Measurements from ENCODE around the gene RFX8. TPM values are rescaled to one million over a fixed set of nuclear protein-coding genes. Genes with fewer than 3 reads are reported as not detected.

Gene RFX8
- total and polyA plus RNA-seq, 2 of the 4 experiments (the other 2 are of a cell fraction): 2.9 to 5.3 TPM

- dilution Hi-C loops (cut with HindIII; ENCODE audit: low sequenced_read_pairs, unreplicated experiment) (no loop called here), in situ Hi-C loops (cut with MboI; ENCODE audit: low sequenced_read_pairs) (no loop called here), intact Hi-C loops (cut with micrococcal nuclease) (loop anchor here (1.0 to 5.0 kb wide), 4 partner anchors 281 to 454 kb away; no protein-coding TSS in a partner anchor)
- no peak overlapping the region for H3K18ac ChIP-seq (ENCODE audit: low read depth, low read length)
- BruUV-seq (replicated peaks): no TSS peak
- H3K9me3 ChIP-seq (ENCODE audit: control insufficient read depth, insufficient read depth, low read length): no peaks in the 10 kb centered on the region
- H3K27ac ChIP-seq (ENCODE audit: insufficient read depth, low read length): no peak overlapping the region
- no peaks in the 10 kb centered on the region for H3K4me1 ChIP-seq (ENCODE audit: control insufficient read depth, insufficient read depth, low read length)
- no peak overlapping the region for H2AFZ ChIP-seq (replicated peaks; ENCODE audit: low read length, poor library complexity)
- 82% methylated on average over 5 of the region's 12 CpGs; no CpG with 5 or more reads in 1 of the 2 experiments for WGBS, 2 experiments (ENCODE audit: extremely low coverage in 2 of 2, insufficient read length in 1 of 2)
- H2BK15ac ChIP-seq (ENCODE audit: low read depth, low read length): no peak overlapping the region
- H3K36me3 ChIP-seq (ENCODE audit: control insufficient read depth, insufficient read depth, low read length): no peaks in the 10 kb centered on the region
- TF ChIP-seq POLR2A (IDR thresholded peaks at IDR 0.05; ENCODE audit: low read depth, low read length): no peak
- no peak for TF ChIP-seq MXI1 (IDR thresholded peaks at IDR 0.05; ENCODE audit: borderline replicate concordance, low read depth, low read length)
- no peak overlapping the region for H2BK5ac ChIP-seq (ENCODE audit: low read depth, low read length, poor library complexity, severe bottlenecking)
- no peak overlapping the region for H2BK120ac ChIP-seq (ENCODE audit: low read depth, low read length)
- H4K5ac ChIP-seq (ENCODE audit: low read depth, low read length): no peak overlapping the region
- peak; percentile 28 for DNase-seq
- POLR2A ChIA-PET (ENCODE audit: unreplicated experiment): no interaction called here
- H4K91ac ChIP-seq (ENCODE audit: insufficient read depth, low read depth, low read length): no peak overlapping the region
- H3K56ac ChIP-seq (ENCODE audit: extremely low read depth, insufficient read depth, low read length): no peak overlapping the region
- H3K9ac ChIP-seq (ENCODE audit: low read depth, low read length): no peak overlapping the region
- no peak overlapping the region for H3K14ac ChIP-seq (replicated peaks; ENCODE audit: low read depth, low read length)
- H3K27me3 ChIP-seq (ENCODE audit: control insufficient read depth, insufficient read depth, low read length): no peaks in the 10 kb centered on the region
- H4K8ac ChIP-seq (ENCODE audit: low read depth in 2 of 2, low read length in 2 of 2): no peak overlapping the region; a peak in 1 of 4 replicates
- H2AK9ac ChIP-seq (replicated peaks; ENCODE audit: low read depth, low read length, poor library complexity): no peak overlapping the region
- H3K23ac ChIP-seq (ENCODE audit: low read depth, low read length): no peak overlapping the region
- peaks cover 4% of the 10 kb centered on the region; the same call in 1 of the 2 replicates for H4K20me1 ChIP-seq (ENCODE audit: insufficient read depth, low read length)
- no peak overlapping the region; the same call in 1 of the 2 replicates for H2BK20ac ChIP-seq (ENCODE audit: low read depth, low read length)
- peak overlapping the region; percentile 50; the same call in 1 of the 2 replicates for H3K4ac ChIP-seq (ENCODE audit: low read depth, low read length)
- H3K4me2 ChIP-seq (ENCODE audit: low read depth, low read length): no peak overlapping the region
- no peaks in the 10 kb centered on the region; the same call in 1 of the 2 replicates for H3K9me1 ChIP-seq (ENCODE audit: insufficient read depth, low read length)
- CTCF ChIA-PET: interaction anchor here (0.5 to 3.1 kb wide), 12 partner anchors 14 to 432 kb away, joined by 3 to 10 read pairs (median 4); no protein-coding TSS in a partner anchor
- H2AK5ac ChIP-seq (ENCODE audit: low read depth, low read length): peak overlapping the region; percentile 58; the same call in 1 of the 2 replicates
- peaks cover 0 to 19% of the 10 kb centered on the region in 2 experiments; a peak in 3 of 4 replicates for H3K79me1 ChIP-seq (ENCODE audit: low read depth in 1 of 2, low read length in 2 of 2)
- ATAC-seq (ENCODE audit: low read depth): no peak
- no peak overlapping the region for H3K4me3 ChIP-seq (ENCODE audit: insufficient read depth, low read depth, low read length)
Measured at GRCh38 chr2:101418460-101419095, 56.3 kb downstream of the RFX8 start.

Data from IMR-90 (cell line).